ENCODE results near the gene SPSB2.

Gene SPSB2

DNA sequence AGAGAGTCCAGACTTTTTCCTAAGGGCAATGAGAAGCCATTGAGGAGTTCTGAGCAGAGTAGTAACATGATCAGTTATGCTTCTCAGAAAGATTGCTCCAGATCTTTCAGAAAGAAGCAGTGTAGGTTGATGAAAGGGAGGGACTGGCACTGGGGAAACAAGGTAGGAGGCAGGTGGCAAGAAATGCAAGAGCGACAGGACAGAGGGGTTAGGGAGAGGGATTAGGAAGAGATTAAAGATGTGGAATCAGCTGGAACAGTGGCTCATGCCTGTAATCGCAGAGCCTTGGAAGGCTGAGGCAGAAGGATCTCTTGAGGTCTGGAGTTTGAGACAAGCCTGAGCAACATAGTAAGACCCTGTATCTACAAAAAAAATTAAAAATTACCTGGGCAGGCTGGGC lies 25.4 kb downstream of the SPSB2 start:
- TF ChIP-seq EGR1 (IDR thresholded peaks at IDR 0.05) (no peak), EP300 (IDR thresholded peaks at IDR 0.05; ENCODE audit: borderline replicate concordance) (no peak), TAF1 (IDR thresholded peaks at IDR 0.05; ENCODE audit: low read depth) (no peak), MAX (IDR thresholded peaks at IDR 0.05) (no peak), RAD21 (IDR thresholded peaks at IDR 0.05; ENCODE audit: low read depth) (no peak), CEBPB (IDR thresholded peaks at IDR 0.05) (no peak)
- TF ChIP-seq, protein P1, sequence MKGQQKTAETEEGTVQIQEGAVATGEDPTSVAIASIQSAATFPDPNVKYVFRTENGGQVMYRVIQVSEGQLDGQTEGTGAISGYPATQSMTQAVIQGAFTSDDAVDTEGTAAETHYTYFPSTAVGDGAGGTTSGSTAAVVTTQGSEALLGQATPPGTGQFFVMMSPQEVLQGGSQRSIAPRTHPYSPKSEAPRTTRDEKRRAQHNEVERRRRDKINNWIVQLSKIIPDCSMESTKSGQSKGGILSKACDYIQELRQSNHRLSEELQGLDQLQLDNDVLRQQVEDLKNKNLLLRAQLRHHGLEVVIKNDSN (IDR thresholded peaks at IDR 0.05), result no peak

DNA sequence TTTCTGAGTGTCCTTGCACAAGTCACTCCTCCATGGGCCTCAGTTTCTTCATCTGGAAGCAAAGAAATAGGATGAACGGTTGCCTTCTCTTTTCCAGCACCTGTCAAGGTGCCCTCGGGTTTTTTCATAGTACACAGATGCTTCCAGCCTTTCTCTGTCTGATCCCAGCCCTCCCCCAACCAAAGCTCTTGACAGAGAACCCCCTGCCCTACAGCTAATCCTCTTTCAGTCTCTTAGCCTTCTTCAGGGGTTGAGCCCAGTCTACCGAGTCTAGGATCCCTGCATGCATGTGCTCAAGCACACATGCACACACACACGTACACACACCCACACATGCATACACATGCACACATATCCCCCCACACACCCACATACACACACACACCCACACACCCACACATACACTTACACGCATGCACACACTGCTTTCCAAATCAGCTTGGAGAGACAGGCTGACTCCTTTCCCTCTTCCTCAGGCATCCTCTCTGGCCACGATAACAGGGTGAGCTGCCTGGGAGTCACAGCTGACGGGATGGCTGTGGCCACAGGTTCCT lies 26.7 kb downstream of the SPSB2 start:
- TF ChIP-seq, protein P1 (IDR thresholded peaks at IDR 0.05), result no peak
- TF ChIP-seq ZBTB7A (IDR thresholded peaks at IDR 0.05; ENCODE audit: low read depth) (no peak), YY1 (IDR thresholded peaks at IDR 0.05; ENCODE audit: low read depth) (no peak), NFIC (IDR thresholded peaks at IDR 0.05) (no peak), TAF1 (IDR thresholded peaks at IDR 0.05; ENCODE audit: low read depth) (no peak), TEAD4 (IDR thresholded peaks at IDR 0.05) (no peak), EGR1 (IDR thresholded peaks at IDR 0.05) (no peak), CREB1 (IDR thresholded peaks at IDR 0.05; ENCODE audit: low read depth) (no peak), TCF12 (IDR thresholded peaks at IDR 0.05; ENCODE audit: low read depth) (no peak), RAD21 (IDR thresholded peaks at IDR 0.05; ENCODE audit: low read depth) (no peak)
- TF ChIP-seq, protein P2, sequence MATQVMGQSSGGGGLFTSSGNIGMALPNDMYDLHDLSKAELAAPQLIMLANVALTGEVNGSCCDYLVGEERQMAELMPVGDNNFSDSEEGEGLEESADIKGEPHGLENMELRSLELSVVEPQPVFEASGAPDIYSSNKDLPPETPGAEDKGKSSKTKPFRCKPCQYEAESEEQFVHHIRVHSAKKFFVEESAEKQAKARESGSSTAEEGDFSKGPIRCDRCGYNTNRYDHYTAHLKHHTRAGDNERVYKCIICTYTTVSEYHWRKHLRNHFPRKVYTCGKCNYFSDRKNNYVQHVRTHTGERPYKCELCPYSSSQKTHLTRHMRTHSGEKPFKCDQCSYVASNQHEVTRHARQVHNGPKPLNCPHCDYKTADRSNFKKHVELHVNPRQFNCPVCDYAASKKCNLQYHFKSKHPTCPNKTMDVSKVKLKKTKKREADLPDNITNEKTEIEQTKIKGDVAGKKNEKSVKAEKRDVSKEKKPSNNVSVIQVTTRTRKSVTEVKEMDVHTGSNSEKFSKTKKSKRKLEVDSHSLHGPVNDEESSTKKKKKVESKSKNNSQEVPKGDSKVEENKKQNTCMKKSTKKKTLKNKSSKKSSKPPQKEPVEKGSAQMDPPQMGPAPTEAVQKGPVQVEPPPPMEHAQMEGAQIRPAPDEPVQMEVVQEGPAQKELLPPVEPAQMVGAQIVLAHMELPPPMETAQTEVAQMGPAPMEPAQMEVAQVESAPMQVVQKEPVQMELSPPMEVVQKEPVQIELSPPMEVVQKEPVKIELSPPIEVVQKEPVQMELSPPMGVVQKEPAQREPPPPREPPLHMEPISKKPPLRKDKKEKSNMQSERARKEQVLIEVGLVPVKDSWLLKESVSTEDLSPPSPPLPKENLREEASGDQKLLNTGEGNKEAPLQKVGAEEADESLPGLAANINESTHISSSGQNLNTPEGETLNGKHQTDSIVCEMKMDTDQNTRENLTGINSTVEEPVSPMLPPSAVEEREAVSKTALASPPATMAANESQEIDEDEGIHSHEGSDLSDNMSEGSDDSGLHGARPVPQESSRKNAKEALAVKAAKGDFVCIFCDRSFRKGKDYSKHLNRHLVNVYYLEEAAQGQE (IDR thresholded peaks at IDR 0.05; ENCODE audit: low read depth), result no peak

GRCh38 chr12:6845395-6845794 lies 27.7 kb downstream of the SPSB2 start:
- TF ChIP-seq FOXM1 (IDR thresholded peaks at IDR 0.05; ENCODE audit: borderline replicate concordance, low read depth) (no peak), ZBTB7A (IDR thresholded peaks at IDR 0.05; ENCODE audit: low read depth) (no peak), CREB1 (IDR thresholded peaks at IDR 0.05; ENCODE audit: low read depth) (no peak), MAX (IDR thresholded peaks at IDR 0.05) (no peak), NFIC (IDR thresholded peaks at IDR 0.05) (no peak), TEAD4 (IDR thresholded peaks at IDR 0.05) (no peak), YY1 (IDR thresholded peaks at IDR 0.05; ENCODE audit: low read depth) (no peak), EP300 (IDR thresholded peaks at IDR 0.05; ENCODE audit: borderline replicate concordance) (no peak), RAD21 (IDR thresholded peaks at IDR 0.05; ENCODE audit: low read depth) (no peak), TAF1 (IDR thresholded peaks at IDR 0.05; ENCODE audit: low read depth) (no peak), EGR1 (IDR thresholded peaks at IDR 0.05) (no peak), TCF12 (IDR thresholded peaks at IDR 0.05; ENCODE audit: low read depth) (no peak), CEBPB (IDR thresholded peaks at IDR 0.05) (no peak)
- TF ChIP-seq, protein P1 (IDR thresholded peaks at IDR 0.05), result no peak
- TF ChIP-seq, protein P2 (IDR thresholded peaks at IDR 0.05; ENCODE audit: low read depth), result no peak

GRCh38 chr12:6843118-6843902 lies 29.8 kb downstream of the SPSB2 start:
- TF ChIP-seq EP300 (IDR thresholded peaks at IDR 0.05; ENCODE audit: borderline replicate concordance) (no peak), NFIC (IDR thresholded peaks at IDR 0.05) (no peak), CEBPB (IDR thresholded peaks at IDR 0.05) (no peak), TAF1 (IDR thresholded peaks at IDR 0.05; ENCODE audit: low read depth) (no peak), MAX (IDR thresholded peaks at IDR 0.05) (no peak)

DNA sequence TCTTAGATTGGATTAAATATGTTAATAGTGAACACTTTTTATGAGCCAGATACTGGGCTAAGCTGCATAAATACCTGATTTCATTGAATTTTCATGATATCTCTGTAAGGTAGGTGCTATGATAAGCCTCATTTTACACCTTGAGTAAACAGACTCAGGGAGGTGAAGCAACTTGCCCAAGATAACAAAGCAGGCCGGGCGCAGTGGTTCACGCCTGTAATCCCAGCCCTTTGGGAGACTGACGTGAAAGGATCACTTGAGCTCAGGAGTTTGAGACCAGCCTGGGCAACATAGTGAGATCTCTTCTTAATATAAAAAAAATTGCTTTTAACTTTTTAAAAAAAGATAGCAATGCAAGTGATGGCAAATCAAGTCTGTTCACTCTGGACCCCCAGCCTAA lies 31.0 kb downstream of the SPSB2 start:
- TF ChIP-seq EP300 (IDR thresholded peaks at IDR 0.05; ENCODE audit: borderline replicate concordance) (no peak), TEAD4 (IDR thresholded peaks at IDR 0.05) (no peak), NFIC (IDR thresholded peaks at IDR 0.05) (no peak), TCF12 (IDR thresholded peaks at IDR 0.05; ENCODE audit: low read depth) (no peak), YY1 (IDR thresholded peaks at IDR 0.05; ENCODE audit: low read depth) (no peak)
